C4-2B (cell line): ENCODE data around the gene PINLYP.
A peak's percentile ranks its signal among the peaks of the same experiment; 100 is the strongest.

Source experiments
- H3K27ac ChIP-seq: fragments of 450-650 bp; 2 replicates; pipeline ENCODE4 v1.5.1; 2017
- CTCF ChIP-seq: fragments of 450-650 bp; conservative IDR thresholded peaks from 2 replicates; pipeline ENCODE4 v1.5.1; 2017; ENCODE audit warnings: mild to moderate bottlenecking
- ZFX ChIP-seq: fragments of 450-650 bp; IDR thresholded peaks from 2 replicates; pipeline ENCODE4 v1.6.1; 2017

The PINLYP gene

GRCh38 chr19:43575156-43575950, at the start of gene PINLYP, which contains the start of gene XRCC1:
Gene PINLYP (plus strand): TSS chr19:43575801. CDS start chr19:43577192, 1,391 bp downstream.
Gene XRCC1 (minus strand): TSS chr19:43575527. CDS start chr19:43575458, 69 bp downstream.
- no peak for TF ChIP-seq ZFX
- TF ChIP-seq CTCF: no peak
- H3K27ac ChIP-seq: peak within 1 kb of the TSS; percentile 85

GRCh38 chr19:43525836-43526771, 49.5 kb upstream of the PINLYP start:
- no peak for TF ChIP-seq CTCF
- TF ChIP-seq ZFX: no peak
- H3K27ac ChIP-seq: peak overlapping the region; percentile 50

GRCh38 chr19:43526884-43527859, 48.4 kb upstream of the PINLYP start, which contains the start of gene ETHE1:
Gene ETHE1 (minus strand): TSS chr19:43527201. CDS start chr19:43527177, 24 bp downstream.
- H3K27ac ChIP-seq: peak within 1 kb of the TSS; percentile 50
- TF ChIP-seq CTCF (no peak), ZFX (no peak)

GRCh38 chr19:43527860-43528622, 47.6 kb upstream of the PINLYP start:
- H3K27ac ChIP-seq: no peak overlapping the region
- TF ChIP-seq CTCF (no peak), ZFX (no peak)

GRCh38 chr19:43532571-43532961, 43.0 kb upstream of the PINLYP start:
- H3K27ac ChIP-seq: peak overlapping the region; percentile 86
- TF ChIP-seq CTCF: no peak
- no peak for TF ChIP-seq ZFX

GRCh38 chr19:43532962-43533545, 42.5 kb upstream of the PINLYP start, which contains the start of gene ZNF575:
Gene ZNF575 (plus strand): TSS chr19:43533188. CDS start chr19:43534423, 1,235 bp downstream.
- TF ChIP-seq CTCF (no peak), ZFX (no peak)
- H3K27ac ChIP-seq: peak within 1 kb of the TSS; percentile 86
